Stromal cell of bone marrow (primary cell): ENCODE measurements around the gene CMYA5.
A peak's percentile ranks its signal among the peaks of the same experiment; 100 is the strongest.

Experiments
- DNase-seq: peaks from one replicate; pipeline ENCODE4 v3.0.0-alpha.2; 2012; ENCODE audit warnings: low read depth

CMYA5 gene

DNA sequence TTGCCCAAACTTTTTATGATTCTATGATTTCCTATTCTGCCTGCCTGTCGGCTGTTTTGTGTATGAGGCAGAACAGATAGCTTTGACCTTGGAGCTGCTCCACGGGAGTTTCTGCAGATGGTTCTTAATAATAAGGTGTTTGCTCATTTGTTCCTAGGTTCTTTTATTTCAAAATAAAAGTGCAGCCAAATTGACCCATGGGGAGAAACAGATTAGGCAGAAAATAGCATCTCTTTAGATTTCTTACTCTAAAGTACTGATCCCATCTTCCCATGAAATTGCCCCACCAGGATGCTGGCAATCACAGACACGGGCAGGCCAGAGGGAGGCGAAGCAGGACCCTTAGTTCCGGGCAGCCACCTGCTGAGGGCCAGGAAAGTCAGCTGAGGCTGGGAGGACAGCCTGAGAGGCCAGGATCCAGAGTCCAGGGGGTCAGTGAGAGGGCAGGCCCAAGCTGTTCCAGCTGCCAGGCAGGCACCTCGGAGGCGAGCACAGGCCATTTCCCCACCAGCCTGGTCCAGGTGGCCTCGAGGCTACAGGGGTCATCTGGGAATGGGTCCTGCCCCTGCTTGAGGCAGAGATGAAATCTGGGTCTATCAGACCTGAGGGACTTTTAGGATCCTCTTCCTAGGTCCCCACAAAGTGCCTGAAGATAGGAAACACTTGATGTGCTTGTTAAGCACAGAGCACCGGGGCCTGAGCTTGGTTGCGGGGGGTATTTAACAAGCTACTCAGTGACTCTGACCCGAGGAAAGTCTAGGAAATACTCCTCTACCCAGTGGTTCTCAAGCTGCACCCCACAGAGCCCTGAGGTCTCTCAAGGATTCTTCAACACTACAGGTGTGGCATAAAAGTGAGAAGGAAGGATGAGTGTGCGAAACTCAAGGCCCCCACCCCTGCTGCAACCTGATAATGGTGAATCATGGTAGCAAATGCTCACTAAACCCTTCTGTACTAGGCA lies 145.4 kb downstream of the CMYA5 start:
- DNase-seq, result no peak

DNA sequence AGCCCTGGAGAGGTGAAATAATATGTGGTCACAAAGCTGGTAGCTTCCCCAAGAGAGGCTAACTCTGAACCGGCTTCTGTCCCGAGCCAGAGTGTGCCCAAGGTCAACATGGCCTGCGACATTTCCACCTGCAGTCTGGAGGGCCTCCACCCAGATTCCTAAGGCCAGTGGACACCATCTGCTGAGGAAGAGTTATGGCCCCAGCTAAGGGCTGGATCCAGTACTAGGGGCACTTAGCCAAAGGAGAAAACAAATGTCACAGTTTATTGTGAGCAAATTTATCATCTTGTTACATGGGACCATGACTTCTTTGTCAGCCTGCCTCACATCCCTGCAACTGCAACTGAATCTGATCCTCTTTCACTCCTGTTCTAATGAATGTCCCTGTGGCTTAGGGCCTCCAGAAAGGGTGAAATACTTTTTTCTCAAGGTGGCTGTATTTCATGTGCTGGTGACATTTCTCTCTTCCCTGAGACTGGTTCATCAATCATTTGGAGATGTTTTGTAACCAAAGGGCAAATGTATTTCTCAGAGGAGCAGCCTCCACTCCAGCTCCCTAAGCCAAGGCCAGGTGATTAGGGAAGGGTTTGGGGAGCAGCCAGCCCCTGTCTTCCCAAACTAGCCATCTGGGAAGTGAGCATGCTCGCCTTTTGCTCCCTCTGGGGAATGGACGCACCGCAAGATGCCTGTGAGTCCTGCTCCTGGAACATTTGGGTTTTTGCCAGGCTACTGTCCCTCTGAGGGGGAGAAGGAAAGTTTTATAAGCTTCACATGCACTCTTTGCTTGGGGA lies 148.3 kb downstream of the CMYA5 start:
- DNase-seq, result no peak

DNA sequence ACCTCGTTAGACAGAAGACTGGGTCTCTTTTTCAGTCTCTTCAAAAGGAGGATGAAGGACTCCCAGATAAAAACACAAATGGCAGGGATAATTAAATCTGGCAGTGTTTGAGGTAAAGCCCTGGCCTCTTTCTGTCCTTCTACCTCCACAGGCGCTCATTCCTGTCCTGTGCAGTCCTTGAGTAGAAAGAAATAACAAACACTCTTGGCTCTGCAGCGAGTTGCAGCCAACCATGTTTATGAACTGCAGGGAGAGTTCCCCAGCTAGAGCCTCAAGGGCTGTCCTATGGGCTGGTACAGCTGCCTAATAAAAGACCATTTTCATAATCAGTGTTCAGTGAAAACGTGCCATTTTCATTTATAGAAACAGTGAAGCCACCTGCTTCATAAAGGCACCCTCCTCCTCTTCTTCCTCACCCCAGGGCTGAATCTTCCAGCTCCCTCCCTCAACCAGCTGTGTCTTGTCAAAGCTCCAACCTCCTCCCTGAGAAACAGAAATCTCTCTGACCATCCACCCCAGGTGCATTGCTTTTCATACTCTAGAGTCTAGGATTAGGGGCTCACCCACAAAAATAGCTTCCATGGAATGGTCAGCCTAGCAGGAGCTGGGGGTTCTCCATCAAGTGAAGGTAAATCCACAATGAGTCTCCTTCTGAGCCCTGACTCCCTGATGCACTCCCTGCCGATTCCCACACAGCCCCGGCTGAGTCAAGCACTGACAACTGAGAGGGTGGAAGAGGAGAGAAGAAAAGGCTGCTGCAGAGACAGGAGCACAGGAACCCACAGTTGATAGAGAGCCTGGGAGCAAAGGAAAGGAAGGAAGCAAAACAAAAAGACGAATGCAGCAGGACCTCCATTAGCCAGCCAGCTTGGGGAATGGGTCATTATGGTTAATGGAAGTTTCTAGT lies 150.7 kb downstream of the CMYA5 start:
- no peak for DNase-seq

DNA sequence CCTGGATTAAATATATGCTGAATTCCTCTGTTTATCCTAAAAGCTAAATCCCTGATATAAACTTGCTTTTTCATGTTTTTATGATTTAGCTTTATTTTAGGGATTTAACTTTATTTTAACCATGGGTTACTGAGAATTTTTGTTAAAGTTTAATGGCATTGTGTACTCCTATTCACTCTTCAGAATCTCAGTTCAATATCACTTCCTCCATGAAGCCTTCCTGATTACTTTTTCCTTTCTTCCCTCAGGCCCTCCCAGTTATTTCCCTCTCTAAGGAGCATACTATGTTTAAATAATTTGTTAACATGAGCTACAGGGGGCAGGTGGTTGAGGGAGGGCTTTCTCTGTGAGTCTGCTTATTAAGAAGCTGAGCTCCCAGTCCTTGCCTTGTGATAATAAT lies 151.5 kb downstream of the CMYA5 start:
- no peak for DNase-seq

DNA sequence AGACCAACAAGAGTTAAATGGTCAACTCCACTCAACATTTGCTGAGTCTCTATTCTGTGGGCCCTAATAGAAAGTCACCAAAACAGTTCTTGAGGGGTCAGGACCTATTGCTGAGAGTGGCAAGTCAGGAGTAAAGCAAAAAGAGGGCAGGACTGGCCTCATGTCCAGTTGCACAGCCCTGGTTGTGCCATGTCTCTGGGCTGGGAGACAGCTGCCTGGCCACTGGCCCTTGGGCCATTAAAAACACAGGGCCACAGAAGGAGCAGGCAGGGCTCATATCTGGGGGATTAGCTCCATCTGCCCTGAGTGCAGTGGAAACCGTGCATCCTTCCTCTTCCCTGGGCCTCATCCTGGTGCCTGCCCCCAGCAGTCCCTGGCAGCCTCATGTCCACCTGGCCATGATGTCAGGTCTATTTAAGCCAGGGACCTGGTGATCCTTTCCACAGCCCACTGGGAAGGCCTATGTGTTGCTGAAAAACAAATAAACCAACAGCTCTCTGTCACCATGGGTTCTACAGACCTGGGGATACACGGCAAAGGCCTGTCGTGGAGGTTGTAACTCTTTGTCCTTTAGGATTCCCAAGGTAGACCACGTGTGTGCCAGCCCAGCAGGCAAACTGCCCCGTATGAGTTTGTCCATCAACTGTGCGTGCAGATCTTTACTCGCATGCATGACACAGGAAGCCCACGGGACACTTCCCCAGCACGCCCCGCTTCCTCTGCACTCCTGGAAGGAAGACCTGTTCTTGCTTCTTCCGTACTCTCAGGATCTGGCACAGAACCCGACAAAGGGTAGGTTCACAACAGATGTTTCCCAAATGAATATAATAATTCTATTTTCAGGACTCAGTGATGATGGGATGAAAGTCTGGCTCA lies 152.6 kb downstream of the CMYA5 start:
- no peak for DNase-seq

DNA sequence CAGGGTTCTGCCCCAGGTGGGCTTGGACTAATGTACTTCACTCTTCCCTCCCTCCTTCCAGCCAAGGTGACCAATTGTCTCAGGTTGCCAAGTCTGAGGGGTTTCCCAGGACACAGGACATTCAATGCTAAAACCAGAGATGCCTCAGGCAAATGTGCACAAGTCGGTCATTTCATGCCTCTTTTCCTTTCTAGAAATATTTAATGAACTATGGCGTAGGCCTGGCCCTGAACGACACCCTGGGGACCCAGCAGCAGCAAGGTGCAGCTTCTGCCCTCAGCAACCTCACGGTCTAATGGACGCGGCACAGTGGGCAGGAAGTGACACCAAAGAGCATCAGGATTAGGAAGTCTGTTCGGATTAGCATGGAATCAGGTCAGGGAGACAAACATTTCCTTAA lies 153.4 kb downstream of the CMYA5 start:
- DNase-seq, result no peak

DNA sequence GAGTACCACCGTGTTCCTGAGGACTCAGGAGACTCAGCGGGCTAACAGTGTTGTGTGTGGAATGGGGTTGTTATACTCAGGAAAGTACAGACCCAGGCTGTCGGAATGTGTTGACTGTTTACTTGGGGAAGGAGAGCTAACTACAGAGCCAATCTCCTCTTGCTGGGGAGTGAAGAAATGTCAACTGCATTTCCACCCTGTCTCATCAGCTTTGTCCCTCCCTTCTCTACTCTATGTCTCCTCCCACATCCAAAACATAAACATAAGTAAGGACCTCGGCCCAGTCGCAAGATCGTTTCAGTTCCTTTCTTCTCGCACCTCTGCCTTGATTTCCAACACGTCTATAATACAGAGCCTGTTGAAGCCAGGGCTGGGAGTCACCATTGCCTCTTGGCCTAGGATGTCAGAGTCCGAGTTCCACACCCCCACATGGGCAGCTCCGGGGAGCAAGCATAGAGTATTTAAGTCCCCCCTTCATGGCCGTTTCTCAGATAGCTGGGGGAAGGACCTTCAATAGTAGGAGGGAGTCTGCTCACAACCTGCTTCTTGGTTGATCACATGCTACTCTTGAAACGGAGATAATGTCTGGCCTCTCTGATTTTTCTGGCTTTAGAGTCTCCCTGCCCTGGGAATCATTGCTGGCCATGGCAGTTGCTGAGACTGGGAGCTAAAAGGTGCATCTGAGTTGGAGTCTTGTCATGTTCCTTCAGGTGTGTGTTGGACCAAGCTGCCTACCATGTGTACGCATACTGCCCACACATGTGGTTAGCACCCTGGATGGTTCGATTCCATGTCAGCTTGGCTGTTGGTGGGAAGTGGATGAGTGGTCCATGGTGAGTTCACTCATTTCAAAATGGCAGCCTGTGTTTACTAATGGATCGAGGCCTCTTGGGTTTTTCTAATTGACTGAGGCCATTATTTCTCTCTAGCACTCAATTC lies 154.1 kb downstream of the CMYA5 start:
- DNase-seq, result no peak

DNA sequence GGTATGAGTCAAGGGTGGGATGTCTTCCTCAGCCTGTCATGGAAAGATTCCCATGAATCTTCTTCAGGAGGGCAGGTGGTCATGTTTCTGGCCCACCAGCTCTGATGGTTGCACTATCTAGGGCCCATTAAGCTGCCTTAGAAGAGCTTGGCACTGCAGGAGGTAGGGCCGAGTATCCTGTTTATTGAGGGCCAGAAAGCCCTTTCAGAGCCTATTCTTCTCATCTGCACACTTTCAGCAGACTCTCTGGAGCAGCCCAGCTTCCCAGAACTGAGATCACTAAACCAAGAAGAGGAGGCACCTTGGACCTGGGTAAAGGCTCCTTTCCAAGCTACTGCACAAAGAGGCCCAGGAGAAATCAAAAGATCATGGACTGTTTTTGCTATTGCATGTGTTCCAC lies 154.9 kb downstream of the CMYA5 start:
- DNase-seq, result no peak

DNA sequence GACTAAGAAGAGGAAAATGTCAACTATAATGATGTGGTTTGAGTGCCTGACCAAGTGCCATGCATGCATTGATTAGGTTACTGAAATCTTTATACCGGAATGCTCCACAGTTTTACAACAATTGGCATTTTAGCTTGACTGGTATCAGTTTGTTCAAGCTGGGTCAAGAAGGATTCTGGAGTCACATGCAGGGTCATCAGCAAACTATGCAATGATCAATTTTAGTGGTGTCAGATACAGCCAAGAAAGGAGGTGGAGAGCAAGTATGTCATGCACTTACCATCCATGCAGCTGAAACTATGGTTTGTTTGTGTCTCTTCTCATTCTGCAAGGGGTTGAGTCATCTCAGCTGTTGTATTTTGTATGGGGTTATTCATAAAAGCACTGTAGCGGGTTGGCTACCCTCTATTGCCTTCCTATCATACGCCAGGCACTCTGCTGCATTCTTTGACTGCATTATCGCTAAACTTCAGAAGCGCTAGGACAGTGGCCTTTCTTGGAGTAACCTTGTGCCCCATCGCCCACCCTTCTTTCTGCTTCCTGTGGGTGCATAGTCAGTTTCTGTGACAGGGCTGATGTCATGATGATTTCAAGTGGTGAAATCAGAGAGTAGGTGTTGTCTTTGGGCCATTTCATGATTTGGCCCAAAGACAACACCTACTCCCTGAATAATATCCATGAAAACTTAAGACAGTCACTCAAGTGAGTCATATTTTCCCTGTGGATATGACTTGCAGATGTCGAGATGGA lies 156.0 kb downstream of the CMYA5 start:
- peak; percentile 93 for DNase-seq

DNA sequence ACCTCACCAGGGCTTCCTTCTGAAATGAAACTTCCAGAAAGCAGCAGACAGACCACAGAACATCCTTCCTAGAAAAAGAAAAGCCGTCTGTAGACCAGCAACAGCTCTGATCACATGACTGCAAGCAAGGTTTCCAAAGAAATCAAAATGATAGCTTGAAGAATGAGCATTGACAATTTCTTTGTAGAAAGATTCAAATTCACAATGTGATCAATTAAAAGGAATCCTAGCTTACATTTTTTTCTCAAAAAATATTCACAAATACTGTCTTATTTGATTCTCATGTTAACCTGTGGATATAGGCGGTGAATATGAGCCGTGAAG lies 156.5 kb downstream of the CMYA5 start:
- no peak for DNase-seq

DNA sequence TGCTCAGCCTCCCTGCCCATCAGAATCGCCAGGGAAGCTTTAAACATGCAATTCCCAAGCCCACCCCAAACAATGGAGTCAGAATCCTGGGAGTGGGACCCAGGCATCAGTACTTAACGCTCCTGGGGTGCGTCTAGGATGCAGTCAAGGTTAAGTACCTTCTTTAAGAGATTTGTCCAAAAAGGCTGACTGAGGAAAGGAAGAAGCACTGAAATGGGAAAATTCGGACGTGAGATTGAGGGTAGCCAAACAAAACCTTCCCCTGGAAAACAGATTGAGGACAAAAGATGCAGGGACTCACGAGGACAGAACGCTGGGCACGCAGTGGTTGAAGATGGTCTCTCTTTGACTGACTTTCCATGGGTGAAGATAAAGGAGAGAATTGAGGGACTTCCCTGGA lies 157.9 kb downstream of the CMYA5 start:
- DNase-seq, result no peak

DNA sequence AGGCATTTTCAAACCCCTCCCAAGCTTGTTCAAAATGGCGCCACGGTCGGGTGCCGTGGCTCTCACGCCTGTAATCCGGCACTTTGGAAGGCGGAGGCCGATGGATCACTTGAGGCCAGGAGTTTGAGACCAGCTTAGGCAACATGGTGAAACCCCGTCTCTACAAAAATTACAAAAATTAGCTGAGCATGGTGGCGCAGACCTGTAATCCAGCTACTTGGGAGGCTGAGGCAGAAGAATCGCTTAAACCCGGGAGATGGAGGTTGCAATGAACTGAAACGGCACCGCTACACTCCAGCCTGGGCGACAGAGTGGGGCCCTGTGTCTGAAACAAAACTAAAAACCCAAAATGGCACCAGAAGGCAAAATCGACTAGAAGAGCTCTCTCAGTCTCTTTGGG lies 159.4 kb downstream of the CMYA5 start:
- DNase-seq, result no peak
